ENCODE results near the gene PSMD8. TPM values are rescaled to one million over a fixed set of nuclear protein-coding genes. Genes with fewer than 3 reads are reported as not detected.

PSMD8 gene
- polyA plus RNA-seq, 3 donors = 148 to 207 (median 179) TPM

GRCh38 chr19:38395381-38396114 is 21.2 kb downstream of the PSMD8 start:
- Histone ChIP-seq H3K27me3 (ENCODE audit: control insufficient read depth in 2 of 2, insufficient read depth in 2 of 2, low read length in 2 of 2) (peaks cover 46 to 72% of the 10 kb centered on the region in 2 donors), H3K4me1 (ENCODE audit: control insufficient read depth in 1 of 2, insufficient read depth in 2 of 2, low read length in 2 of 2) (peaks cover 0 to 7% of the 10 kb centered on the region in 2 donors), H4K20me1 (ENCODE audit: insufficient read depth, low read length) (no peaks in the 10 kb centered on the region), H2AFZ (ENCODE audit: insufficient read depth, low read depth, low read length, poor library complexity, severe bottlenecking) (no peak overlapping the region), H3K36me3 (replicated peaks in 1 of 2; ENCODE audit: control insufficient read depth in 1 of 2, insufficient read depth in 2 of 2, low read length in 2 of 2) (no peaks in the 10 kb centered on the region), H3K9ac (ENCODE audit: insufficient read depth, low read length, poor library complexity, severe bottlenecking) (no peak overlapping the region), H3K4me2 (replicated peaks; ENCODE audit: extremely low read depth, low read length, poor library complexity, severe bottlenecking) (peak overlapping the region; percentile 11), H3K27ac (ENCODE audit: low read depth in 1 of 2, low read length in 2 of 2) (no peak overlapping the region), H3K79me2 (ENCODE audit: insufficient read depth, low read length) (no peaks in the 10 kb centered on the region), H3K4me3 (replicated peaks in 1 of 3; ENCODE audit: low read depth in 2 of 3, low read length in 3 of 3) (no peak overlapping the region), H3K9me3 (replicated peaks in 1 of 2; ENCODE audit: control insufficient read depth in 1 of 2, insufficient read depth in 1 of 2, low read length in 2 of 2) (peaks cover 0 to 17% of the 10 kb centered on the region in 2 donors)
- Mint-ChIP-seq H3K36me3 (peaks cover 0 to 2% of the 10 kb centered on the region in 2 donors), H3K4me1 (peaks cover 4% of the 10 kb centered on the region), H3K27ac (no peak overlapping the region), H3K4me3 (peak overlapping the region; percentile 16 to 56), H3K27me3 (ENCODE audit: low read depth in 3 of 3) (peaks cover 69 to 89% (median 71%) of the 10 kb centered on the region in 3 donors), H3K9me3 (peaks cover 0 to 6% (median 3%) of the 10 kb centered on the region in 7 donors)
- TF ChIP-seq CTCF (IDR thresholded peaks at IDR 0.05) = no peak
- intact Hi-C loops (cut with micrococcal nuclease) = no loop called here
- WGBS (ENCODE audit: insufficient coverage) = 7% methylated on average over 86 of the region's 86 CpGs
- DNase-seq = no peak

DNA sequence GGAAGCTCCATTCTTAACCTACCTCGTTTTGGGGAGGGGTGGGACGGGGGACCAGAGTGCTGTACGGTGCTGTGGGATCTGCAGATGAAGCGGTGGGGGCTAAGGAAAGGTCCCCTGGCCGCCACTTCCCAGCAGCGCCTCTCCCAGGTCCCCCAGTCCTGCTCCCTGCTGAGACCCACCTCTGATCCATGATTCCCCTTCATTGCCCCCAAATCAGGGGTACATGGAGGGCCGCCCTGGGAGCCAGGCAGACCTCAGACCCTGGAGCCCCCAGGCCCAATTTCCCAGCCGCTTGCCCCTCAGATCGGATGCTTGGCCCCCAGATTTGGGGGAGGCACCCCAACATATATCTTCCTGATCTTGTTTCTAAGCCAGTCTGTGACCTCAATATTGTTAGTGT is 24.7 kb downstream of the PSMD8 start:
- Mint-ChIP-seq H3K36me3 (peaks cover 0 to under 1% of the 10 kb centered on the region in 2 donors), H3K4me1 (peaks cover 13% of the 10 kb centered on the region), H3K9me3 (peaks cover 0 to 5% (median 2%) of the 10 kb centered on the region in 7 donors), H3K27me3 (ENCODE audit: low read depth in 3 of 3) (peaks cover 39 to 56% (median 40%) of the 10 kb centered on the region in 3 donors), H3K4me3 (no peak overlapping the region), H3K27ac (no peak overlapping the region)
- no peak for TF ChIP-seq CTCF (IDR thresholded peaks at IDR 0.05)
- Histone ChIP-seq H3K36me3 (replicated peaks in 1 of 2; ENCODE audit: control insufficient read depth in 1 of 2, insufficient read depth in 2 of 2, low read length in 2 of 2) (no peaks in the 10 kb centered on the region), H3K9me3 (replicated peaks in 1 of 2; ENCODE audit: control insufficient read depth in 1 of 2, insufficient read depth in 1 of 2, low read length in 2 of 2) (peaks cover 0 to 10% of the 10 kb centered on the region in 2 donors), H3K79me2 (ENCODE audit: insufficient read depth, low read length) (peaks cover 2% of the 10 kb centered on the region), H3K27me3 (ENCODE audit: control insufficient read depth in 2 of 2, insufficient read depth in 2 of 2, low read length in 2 of 2) (peaks cover 26 to 37% of the 10 kb centered on the region in 2 donors), H3K9ac (ENCODE audit: insufficient read depth, low read length, poor library complexity, severe bottlenecking) (no peak overlapping the region), H3K27ac (ENCODE audit: low read depth in 1 of 2, low read length in 2 of 2) (no peak overlapping the region), H4K20me1 (ENCODE audit: insufficient read depth, low read length) (no peaks in the 10 kb centered on the region), H3K4me1 (ENCODE audit: control insufficient read depth in 1 of 2, insufficient read depth in 2 of 2, low read length in 2 of 2) (peaks cover 9 to 11% of the 10 kb centered on the region in 2 donors), H3K4me3 (replicated peaks in 1 of 3; ENCODE audit: low read depth in 2 of 3, low read length in 3 of 3) (no peak overlapping the region), H2AFZ (ENCODE audit: insufficient read depth, low read depth, low read length, poor library complexity, severe bottlenecking) (no peak overlapping the region), H3K4me2 (replicated peaks; ENCODE audit: extremely low read depth, low read length, poor library complexity, severe bottlenecking) (no peak overlapping the region)
- intact Hi-C loops (cut with micrococcal nuclease) = no loop called here
- DNase-seq = no peak
- 79% methylated on average over 3 of the region's 9 CpGs for WGBS (ENCODE audit: insufficient coverage)

All from CD14-positive monocyte (primary cell).